ENCODE results near the gene GFY.
A peak's percentile ranks its signal among the peaks of the same experiment; 100 is the strongest.
"Not testable (repeated sequence)": the region's sequence is repeated elsewhere in the genome, so short reads cannot be mapped to it uniquely, and the experiment has no call there.

GFY gene

GRCh38 chr19:49430678-49431329 is 5.6 kb downstream of the GFY start:
- DNase-seq = peak in 1 of 2 experiments; percentile 38

GRCh38 chr19:49431330-49431749 is 6.2 kb downstream of the GFY start:
- peak in 1 of 2 experiments; percentile 40 for DNase-seq

- DNase-seq = peak in 1 of 2 experiments; percentile 66
Measured at GRCh38 chr19:49432141-49433073, 7.2 kb downstream of the GFY start.

- DNase-seq = no peak
Measured at GRCh38 chr19:49433240-49433901, 8.2 kb downstream of the GFY start.

- peak in 1 of 2 experiments; percentile 42 for DNase-seq
Measured at GRCh38 chr19:49434907-49435583, 9.9 kb downstream of the GFY start.

GRCh38 chr19:49435670-49436069 is 10.5 kb downstream of the GFY start:
- DNase-seq = no peak

GRCh38 chr19:49436381-49437017 is 11.3 kb downstream of the GFY start:
- DNase-seq = peak; percentile 28 to 77

GRCh38 chr19:49437231-49437630 is 12.0 kb downstream of the GFY start:
- DNase-seq = no peak

GRCh38 chr19:49438261-49438660 is 13.1 kb downstream of the GFY start:
- DNase-seq = no peak

- no peak for DNase-seq
Measured at GRCh38 chr19:49439836-49440235, 14.6 kb downstream of the GFY start.

GRCh38 chr19:49440439-49441209 is 15.4 kb downstream of the GFY start:
- no peak for DNase-seq

GRCh38 chr19:49441210-49441959 is 16.2 kb downstream of the GFY start, which contains the start of gene SLC17A7:
SLC17A7 (minus strand) TSS chr19:49441527; CDS start chr19:49441379, 148 bp downstream.
- peak in 1 of 2 experiments; percentile 34 for DNase-seq

- no peak for DNase-seq
Measured at GRCh38 chr19:49441960-49442350, 16.8 kb downstream of the GFY start.

GRCh38 chr19:49442354-49442753 is 17.2 kb downstream of the GFY start:
- no peak for DNase-seq

- DNase-seq = peak; percentile 62 to 89
Measured at GRCh38 chr19:49442771-49443365, 17.7 kb downstream of the GFY start.

GRCh38 chr19:49443366-49444099 is 18.3 kb downstream of the GFY start:
- peak; percentile 88 to 96 for DNase-seq

- not testable (repeated sequence) for DNase-seq
Measured at GRCh38 chr19:49444100-49444700, 19.0 kb downstream of the GFY start.

GRCh38 chr19:49445997-49446396 is 20.8 kb downstream of the GFY start:
- no peak for DNase-seq
